HFF-Myc (cell line): ENCODE measurements around the gene TIMM44.
"Not testable (repeated sequence)": the region's sequence is repeated elsewhere in the genome, so short reads cannot be mapped to it uniquely, and the experiment has no call there.

ENCODE experiments used
- DNase-seq: peaks from one replicate; pipeline ENCODE4 v3.0.0-alpha.2; 2011; ENCODE audit warnings: low read depth; ENCODE audit errors: extremely low read depth
- H3K4me3 ChIP-seq: replicated peaks from 2 replicates; pipeline ENCODE4 v1.5.1; 2011; ENCODE audit warnings: low read depth, mild to moderate bottlenecking, control low read depth, low read length
- CTCF ChIP-seq: IDR thresholded peaks from 2 replicates; pipeline ENCODE4 v1.5.1; 2012; ENCODE audit warnings: mild to moderate bottlenecking, low read depth, low read length, control low read depth; ENCODE audit errors: missing control alignments

TIMM44 gene

GRCh38 chr19:7921302-7921966 lies 22.0 kb downstream of the TIMM44 start:
- no peak for DNase-seq
- TF ChIP-seq CTCF = no peak
- peak overlapping the region; percentile 42 for H3K4me3 ChIP-seq

- TF ChIP-seq CTCF = no peak
- peak overlapping the region; percentile 56 for H3K4me3 ChIP-seq
- DNase-seq = peak; percentile 70
These were observed 22.8 kb downstream of the TIMM44 start for GRCh38 chr19:7920519-7921301.

GRCh38 chr19:7919610-7920518 lies 23.6 kb downstream of the TIMM44 start, which contains the start of gene SNAPC2:
SNAPC2 (plus strand) TSS chr19:7920338; CDS start chr19:7920367, 29 bp downstream.
- DNase-seq = peak; percentile 72
- no peak for TF ChIP-seq CTCF
- peak within 1 kb of the TSS; percentile 56 for H3K4me3 ChIP-seq

- TF ChIP-seq CTCF = no peak
- no peak for DNase-seq
- no peak overlapping the region for H3K4me3 ChIP-seq
These were observed 24.6 kb downstream of the TIMM44 start for GRCh38 chr19:7918615-7919421.

GRCh38 chr19:7918062-7918614 lies 25.3 kb downstream of the TIMM44 start:
- 0 out of 2 replicates have a peak overlapping the region, but pooled peaks have one; percentile 13 for H3K4me3 ChIP-seq
- not testable (repeated sequence) for DNase-seq

- TF ChIP-seq CTCF = peak; percentile 62
- no peak for DNase-seq
- H3K4me3 ChIP-seq = peak overlapping the region; percentile 13; the same call in 1 of the 2 replicates
These were observed 26.0 kb downstream of the TIMM44 start for GRCh38 chr19:7917267-7918061.
